Measurements from ENCODE around the gene WNT10A. TPM values are rescaled to one million over a fixed set of nuclear protein-coding genes. Genes with fewer than 3 reads are reported as not detected.

WNT10A gene
- total and polyA plus RNA-seq, 9 of the 15 experiments (the other 6 are each of a cell fraction or from before 2014, with no cell fraction given), result not detected

DNA sequence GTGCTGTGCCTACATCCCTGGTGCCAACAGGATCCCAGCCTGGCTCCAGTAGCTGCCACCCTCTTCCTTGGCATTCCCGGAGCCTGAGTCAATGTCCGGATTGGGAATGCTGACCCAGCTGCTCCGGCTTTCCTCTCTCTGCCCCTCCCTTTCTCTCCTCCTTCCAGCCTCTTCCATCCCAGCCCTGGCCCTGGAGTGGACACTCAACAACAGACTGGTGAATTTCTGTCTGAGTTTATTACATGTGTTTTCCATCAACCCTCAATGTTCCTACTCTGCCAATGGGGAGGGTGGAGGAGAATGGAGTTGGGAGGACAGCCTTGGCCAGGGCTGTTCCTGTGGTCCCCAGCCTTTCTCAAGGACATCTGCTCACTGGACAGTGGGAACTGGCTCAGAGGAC lies 48.1 kb upstream of the WNT10A start:
- in situ Hi-C loops (cut with MboI), result no loop called here
- BruUV-seq (replicated peaks), result no TSS peak
- CTCF ChIA-PET (ENCODE audit: low intra/inter-chr PET ratio), result no interaction called here

More for the DNA sequence above, 48.1 kb upstream of the WNT10A start:
- ATAC-seq (no peak), FAIRE-seq (no peak), DNase-seq (ENCODE audit: extremely low read depth in 1 of 4, low spot score in 3 of 4) (no peak)
- Histone ChIP-seq H3K27me3 (ENCODE audit: control insufficient read depth in 2 of 2, insufficient read depth in 2 of 2, low read length in 2 of 2) (peaks cover 2 to 62% of the 10 kb centered on the region in 2 experiments; a peak in 3 of 5 replicates), H4K20me1 (replicated peaks; ENCODE audit: control insufficient read depth, insufficient read depth, low read length) (no peaks in the 10 kb centered on the region), H3K79me2 (ENCODE audit: control insufficient read depth, insufficient read depth, low read length) (no peaks in the 10 kb centered on the region), H3K4me2 (ENCODE audit: insufficient read depth, low read length) (no peak overlapping the region), H3K27ac (ENCODE audit: extremely low read depth, low read depth, low read length) (no peak overlapping the region), H3K9me3 (replicated peaks; ENCODE audit: control insufficient read depth, insufficient read depth, low read depth, low read length) (no peaks in the 10 kb centered on the region), H2AFZ (ENCODE audit: low read depth, low read length) (no peak overlapping the region), H3K9ac (ENCODE audit: insufficient read depth in 1 of 2, low read depth in 2 of 2, low read length in 2 of 2) (no peak overlapping the region), H3K9me1 (ENCODE audit: control insufficient read depth, insufficient read depth, low read length) (no peaks in the 10 kb centered on the region), H3K36me3 (ENCODE audit: control insufficient read depth, insufficient read depth, low read length) (no peaks in the 10 kb centered on the region), H3K4me1 (replicated peaks in 1 of 2; ENCODE audit: control insufficient read depth in 2 of 2, insufficient read depth in 2 of 2, low read length in 2 of 2) (peaks cover 0 to 10% of the 10 kb centered on the region in 2 experiments; a peak in 1 of 5 replicates), H3K4me3 (no peak overlapping the region)
- 0% methylated on average over 2 of the region's 3 CpGs for WGBS (ENCODE audit: insufficient coverage, low coverage, missing lambda C conversion rate)
- POLR2A ChIA-PET, result interaction anchor here (1.2 kb wide), 1 partner anchor 110 kb away, joined by 6 read pairs; no protein-coding TSS in a partner anchor
- TF ChIP-seq THRAP3 (IDR thresholded peaks at IDR 0.05; ENCODE audit: borderline replicate concordance), result no peak
- TF ChIP-seq, protein P1, sequence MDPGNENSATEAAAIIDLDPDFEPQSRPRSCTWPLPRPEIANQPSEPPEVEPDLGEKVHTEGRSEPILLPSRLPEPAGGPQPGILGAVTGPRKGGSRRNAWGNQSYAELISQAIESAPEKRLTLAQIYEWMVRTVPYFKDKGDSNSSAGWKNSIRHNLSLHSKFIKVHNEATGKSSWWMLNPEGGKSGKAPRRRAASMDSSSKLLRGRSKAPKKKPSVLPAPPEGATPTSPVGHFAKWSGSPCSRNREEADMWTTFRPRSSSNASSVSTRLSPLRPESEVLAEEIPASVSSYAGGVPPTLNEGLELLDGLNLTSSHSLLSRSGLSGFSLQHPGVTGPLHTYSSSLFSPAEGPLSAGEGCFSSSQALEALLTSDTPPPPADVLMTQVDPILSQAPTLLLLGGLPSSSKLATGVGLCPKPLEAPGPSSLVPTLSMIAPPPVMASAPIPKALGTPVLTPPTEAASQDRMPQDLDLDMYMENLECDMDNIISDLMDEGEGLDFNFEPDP (CRISPR knock-in tag; IDR thresholded peaks at IDR 0.05), result no peak
- TF ChIP-seq, protein P2, sequence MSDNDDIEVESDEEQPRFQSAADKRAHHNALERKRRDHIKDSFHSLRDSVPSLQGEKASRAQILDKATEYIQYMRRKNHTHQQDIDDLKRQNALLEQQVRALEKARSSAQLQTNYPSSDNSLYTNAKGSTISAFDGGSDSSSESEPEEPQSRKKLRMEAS (CRISPR knock-in tag; IDR thresholded peaks at IDR 0.05), result no peak
- TF ChIP-seq, protein P3, sequence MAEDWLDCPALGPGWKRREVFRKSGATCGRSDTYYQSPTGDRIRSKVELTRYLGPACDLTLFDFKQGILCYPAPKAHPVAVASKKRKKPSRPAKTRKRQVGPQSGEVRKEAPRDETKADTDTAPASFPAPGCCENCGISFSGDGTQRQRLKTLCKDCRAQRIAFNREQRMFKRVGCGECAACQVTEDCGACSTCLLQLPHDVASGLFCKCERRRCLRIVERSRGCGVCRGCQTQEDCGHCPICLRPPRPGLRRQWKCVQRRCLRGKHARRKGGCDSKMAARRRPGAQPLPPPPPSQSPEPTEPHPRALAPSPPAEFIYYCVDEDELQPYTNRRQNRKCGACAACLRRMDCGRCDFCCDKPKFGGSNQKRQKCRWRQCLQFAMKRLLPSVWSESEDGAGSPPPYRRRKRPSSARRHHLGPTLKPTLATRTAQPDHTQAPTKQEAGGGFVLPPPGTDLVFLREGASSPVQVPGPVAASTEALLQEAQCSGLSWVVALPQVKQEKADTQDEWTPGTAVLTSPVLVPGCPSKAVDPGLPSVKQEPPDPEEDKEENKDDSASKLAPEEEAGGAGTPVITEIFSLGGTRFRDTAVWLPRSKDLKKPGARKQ (CRISPR knock-in tag; IDR thresholded peaks at IDR 0.05), result no peak
- TF ChIP-seq ZNF3 (CRISPR knock-in tag; IDR thresholded peaks at IDR 0.05), result no peak
- TF ChIP-seq SPI1 (IDR thresholded peaks at IDR 0.05; ENCODE audit: borderline replicate concordance, low read depth, low read length), result no peak
- intact Hi-C loops (cut with micrococcal nuclease), result no loop called here

Measured in K562 (cell line).